Karpas-422 (cell line): ENCODE data around the gene PRSS27. TPM values are rescaled to one million over a fixed set of nuclear protein-coding genes. Genes with fewer than 3 reads are reported as not detected.
"Not testable (repeated sequence)": the region's sequence is repeated elsewhere in the genome, so short reads cannot be mapped to it uniquely, and the experiment has no call there.

Experiments used
- DNase-seq: peaks from one replicate; pipeline ENCODE4 v3.0.0-alpha.2; 2015
- H2AFZ ChIP-seq: fragments of 200-600 bp; sonication (generic); 2 replicates; pipeline ENCODE4 v1.6.1; 2014; ENCODE audit warnings: antibody characterized with exemption, low read length, mixed read lengths
- H3K27ac ChIP-seq: fragments of 200-600 bp; sonication (generic); 2 replicates; pipeline ENCODE4 v1.5.1; 2014; ENCODE audit warnings: mild to moderate bottlenecking, low read length, moderate library complexity
- H3K27me3 ChIP-seq: fragments of 200-600 bp; sonication (generic); 2 replicates; pipeline ENCODE4 v1.6.1; 2014; ENCODE audit warnings: low read length, mixed read lengths
- H3K36me3 ChIP-seq: fragments of 200-600 bp; sonication (generic); 2 replicates; pipeline ENCODE4 v1.6.1; 2014; ENCODE audit warnings: low read length, mixed read lengths; ENCODE audit not compliant: insufficient read depth
- H3K4me1 ChIP-seq: fragments of 200-600 bp; sonication (generic); 2 replicates; pipeline ENCODE4 v1.6.1; 2014; ENCODE audit warnings: mild to moderate bottlenecking, low read length, mixed read lengths
- H3K4me2 ChIP-seq: fragments of 200-600 bp; sonication (generic); 2 replicates; pipeline ENCODE4 v1.6.1; 2014; ENCODE audit warnings: low read length, low read depth, mild to moderate bottlenecking; ENCODE audit not compliant: poor library complexity, severe bottlenecking
- H3K4me3 ChIP-seq: fragments of 200-600 bp; sonication (generic); 2 replicates; pipeline ENCODE4 v1.5.1; 2014; ENCODE audit warnings: mild to moderate bottlenecking, antibody characterized with exemption, low read length, mixed read lengths
- H3K79me2 ChIP-seq: fragments of 200-600 bp; sonication (generic); 2 replicates; pipeline ENCODE4 v1.6.1; 2014; ENCODE audit warnings: mild to moderate bottlenecking, low read length, mixed read lengths
- H3K9ac ChIP-seq: fragments of 200-600 bp; sonication (generic); 2 replicates; pipeline ENCODE4 v1.6.0; 2014; ENCODE audit warnings: low read length
- H3K9me2 ChIP-seq: fragments of 200-600 bp; sonication (generic), shearing (Covaris generic); replicated peaks from 2 replicates; pipeline ENCODE4 v1.6.0; 2014; ENCODE audit warnings: mild to moderate bottlenecking, low read length, moderate library complexity; ENCODE audit not compliant: insufficient read depth
- H3K9me3 ChIP-seq: fragments of 300-700, 200-600 bp; sonication (generic); 2 replicates; pipeline ENCODE4 v1.6.1; 2014; ENCODE audit warnings: low read length, mixed read lengths
- H4K20me1 ChIP-seq: fragments of 200-600 bp; sonication (generic); 2 replicates; pipeline ENCODE4 v1.6.1; 2014; ENCODE audit warnings: mild to moderate bottlenecking, antibody characterized with exemption, low read length, low read depth; ENCODE audit not compliant: insufficient read depth
- total RNA-seq: library from RNA; depleted of rRNA; stranded (reverse); fragments of >200 nt; shearing (Covaris generic); gene quantifications from 2 replicates; pipeline ENCODE4 v1.2.3, GENCODE V29; 2014; ENCODE audit warnings: low replicate concordance

PRSS27 gene
- total RNA-seq, 1 experiment from 2014 or later = 1.4 TPM

DNA sequence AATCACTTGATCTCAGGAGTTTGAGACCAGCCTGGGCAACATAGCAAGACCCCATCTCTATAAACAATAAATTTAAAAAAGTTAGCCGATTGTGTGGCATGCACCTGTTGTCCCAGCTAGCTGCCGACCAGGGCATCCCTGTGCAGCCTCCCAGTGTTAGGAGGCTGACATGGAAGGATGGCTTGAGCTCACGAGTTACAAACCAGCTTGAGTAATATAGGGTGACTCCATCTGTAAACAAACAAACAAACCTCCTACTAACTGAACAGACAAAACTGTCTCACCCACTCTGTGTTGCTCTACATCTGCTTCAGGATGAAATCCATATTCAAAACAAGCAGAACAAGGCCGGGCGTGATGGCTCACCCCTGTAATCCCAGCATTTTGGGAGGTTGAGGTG is 6.9 kb upstream of the PRSS27 start:
- H3K4me2 ChIP-seq = no peak overlapping the region
- H2AFZ ChIP-seq = no peak overlapping the region
- no peaks in the 10 kb centered on the region for H3K9me3 ChIP-seq
- no peaks in the 10 kb centered on the region for H3K9me2 ChIP-seq
- H3K27ac ChIP-seq = no peak overlapping the region
- H3K36me3 ChIP-seq = no peaks in the 10 kb centered on the region
- H4K20me1 ChIP-seq = no peaks in the 10 kb centered on the region
- H3K79me2 ChIP-seq = no peaks in the 10 kb centered on the region
- no peak for DNase-seq
- H3K27me3 ChIP-seq = no peaks in the 10 kb centered on the region
- no peak overlapping the region for H3K4me3 ChIP-seq
- H3K9ac ChIP-seq = no peak overlapping the region
- H3K4me1 ChIP-seq = peaks cover 2% of the 10 kb centered on the region; the same call in 1 of the 2 replicates

DNA sequence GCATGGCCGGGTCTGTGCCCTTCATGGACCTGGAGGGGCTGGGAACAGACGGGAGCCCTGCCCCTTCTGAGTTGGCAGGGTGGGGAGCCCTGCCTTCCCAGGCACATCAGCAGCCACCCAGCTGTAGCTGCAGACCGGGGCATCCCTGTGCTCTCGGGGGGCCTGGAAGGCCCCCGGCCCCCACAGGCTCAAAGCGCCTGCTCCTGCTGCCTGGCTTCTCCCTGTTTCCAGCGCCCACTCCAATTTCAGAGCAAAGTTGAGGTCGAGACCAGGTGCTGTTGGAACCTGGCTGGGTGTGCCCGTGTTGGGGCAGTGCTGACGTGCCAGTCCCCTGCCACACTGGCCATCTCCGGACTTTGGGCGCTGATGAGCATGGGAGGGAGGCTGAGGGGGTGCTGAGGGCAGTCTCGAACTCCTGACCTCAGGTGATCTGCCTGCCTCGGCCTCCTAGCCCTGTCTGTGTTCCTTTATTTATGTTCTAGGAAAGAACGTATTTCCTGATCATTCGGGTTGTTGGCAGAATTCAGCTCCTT is 4.9 kb upstream of the PRSS27 start:
- DNase-seq = no peak
- Histone ChIP-seq H3K9me2 (no peaks in the 10 kb centered on the region), H3K36me3 (no peaks in the 10 kb centered on the region), H4K20me1 (no peaks in the 10 kb centered on the region), H3K4me2 (no peak overlapping the region), H3K4me3 (no peak overlapping the region), H3K4me1 (peaks cover 12% of the 10 kb centered on the region), H2AFZ (no peak overlapping the region), H3K27ac (no peak overlapping the region), H3K9ac (no peak overlapping the region), H3K79me2 (no peaks in the 10 kb centered on the region), H3K9me3 (no peaks in the 10 kb centered on the region), H3K27me3 (no peaks in the 10 kb centered on the region)

DNA sequence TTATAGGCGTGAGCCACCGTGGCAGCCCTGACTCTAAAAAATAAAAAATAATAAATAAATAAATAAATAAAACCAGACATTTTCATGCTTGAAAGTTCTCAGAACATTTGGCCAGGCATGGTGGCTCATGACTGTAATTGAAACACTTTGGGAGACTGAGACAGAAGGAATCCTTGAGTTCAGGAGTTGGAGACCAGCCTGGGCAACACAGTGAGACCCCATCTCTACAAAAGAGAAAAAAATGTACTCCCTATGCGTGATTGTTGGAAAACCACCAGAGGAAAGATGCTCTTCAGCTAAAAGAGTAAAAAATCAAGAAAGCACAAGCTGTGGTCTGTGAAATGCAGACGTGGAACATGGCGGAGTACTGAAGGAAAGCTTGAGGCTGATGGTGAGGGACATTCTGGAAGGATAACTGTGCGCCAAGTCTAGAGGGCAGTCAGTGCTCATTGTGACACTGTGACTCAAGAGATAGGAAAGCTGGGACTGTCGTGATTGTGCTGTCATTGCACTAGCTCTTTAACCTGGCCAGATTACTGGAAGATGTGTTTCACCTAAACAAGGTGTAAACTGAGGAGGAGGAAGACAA is 4.2 kb upstream of the PRSS27 start:
- Histone ChIP-seq H3K4me2 (no peak overlapping the region), H4K20me1 (no peaks in the 10 kb centered on the region), H3K36me3 (no peaks in the 10 kb centered on the region), H3K9me3 (no peaks in the 10 kb centered on the region), H3K9ac (no peak overlapping the region), H3K4me1 (peaks cover 15% of the 10 kb centered on the region), H2AFZ (no peak overlapping the region), H3K4me3 (no peak overlapping the region), H3K27ac (no peak overlapping the region), H3K9me2 (no peaks in the 10 kb centered on the region), H3K27me3 (no peaks in the 10 kb centered on the region), H3K79me2 (no peaks in the 10 kb centered on the region)
- no peak for DNase-seq

DNA sequence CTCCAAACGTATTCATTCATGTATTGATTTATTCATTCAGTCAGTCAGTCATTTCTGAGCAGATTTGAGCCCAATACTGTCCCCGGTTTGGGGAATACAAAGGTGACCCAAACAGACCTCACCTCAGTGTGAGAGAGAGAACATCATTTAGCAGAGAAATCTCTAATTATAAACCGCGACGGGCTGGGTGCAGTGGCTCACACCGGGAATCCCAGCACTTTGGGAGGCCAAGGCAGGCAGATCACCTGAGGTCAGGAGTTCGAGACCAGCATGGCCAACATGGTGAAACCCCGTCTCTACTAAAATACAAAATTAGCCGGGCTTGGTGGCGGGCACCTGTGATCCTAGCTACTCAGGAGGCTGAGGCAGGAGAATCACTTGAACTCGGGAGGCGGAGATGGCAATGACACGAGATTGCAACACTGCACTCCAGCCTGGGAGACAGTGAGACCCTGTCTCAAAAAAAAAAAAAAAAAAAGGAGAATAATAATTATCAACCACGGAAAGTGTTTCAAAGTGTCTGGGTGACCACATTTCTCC is 1.7 kb upstream of the PRSS27 start:
- H3K79me2 ChIP-seq, H3K36me3 ChIP-seq, H4K20me1 ChIP-seq, H3K9me3 ChIP-seq, H3K27ac ChIP-seq, H3K27me3 ChIP-seq, H3K9me2 ChIP-seq: not testable (repeated sequence)
- Histone ChIP-seq H3K4me3 (peak overlapping the region; percentile 66), H2AFZ (peak overlapping the region; percentile 72), H3K4me1 (peaks cover 15% of the 10 kb centered on the region), H3K4me2 (peak overlapping the region; percentile 76), H3K9ac (peak overlapping the region; percentile 84)
- peak; percentile 49 for DNase-seq

DNA sequence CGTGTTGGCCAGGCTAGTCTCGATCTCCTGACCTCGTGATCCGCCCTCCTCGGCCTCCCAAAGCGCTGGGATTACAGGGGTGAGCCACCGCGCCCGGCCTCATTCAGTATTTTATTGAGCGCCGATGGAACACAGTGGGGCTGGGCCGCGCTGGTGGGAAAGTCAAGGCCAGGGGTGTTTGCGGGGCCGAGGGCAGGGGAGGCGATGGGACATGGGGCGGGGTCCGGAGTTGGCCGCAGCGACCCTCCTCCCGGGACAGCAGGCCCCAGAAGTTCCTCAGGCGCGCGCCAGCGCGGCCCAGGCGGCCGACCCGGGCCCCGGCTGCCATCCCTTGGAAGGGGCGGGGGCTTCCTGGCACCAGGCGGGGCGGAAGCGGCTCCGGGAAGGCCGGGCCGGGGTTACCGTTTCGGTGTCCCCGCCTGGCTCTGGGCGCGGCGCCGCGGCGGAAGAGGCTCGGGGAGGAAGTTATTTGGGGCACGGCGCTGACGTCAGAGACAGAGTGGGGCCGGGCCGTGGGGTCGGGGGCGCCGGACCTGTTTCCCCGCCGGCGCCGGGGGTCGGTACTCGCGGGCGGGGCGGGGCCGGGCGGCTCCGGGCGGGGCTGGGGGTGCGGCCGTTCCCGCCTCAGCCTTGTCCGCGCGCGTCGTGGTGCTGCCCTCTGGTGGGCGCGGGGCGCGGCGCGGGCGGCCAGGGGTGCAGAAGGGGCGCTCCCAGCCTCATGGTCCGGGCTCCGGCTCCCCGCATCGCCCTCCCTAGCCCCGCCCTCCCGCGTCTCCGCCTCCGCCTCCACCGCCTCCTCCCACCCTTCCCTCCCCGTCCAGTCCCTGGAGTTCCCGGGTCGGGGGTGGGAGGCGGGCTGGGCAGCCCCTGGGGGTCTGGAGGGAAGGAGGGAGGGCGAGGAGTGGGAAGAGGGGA is 952 bp upstream of the PRSS27 start:
- H3K27me3 ChIP-seq = no peaks in the 10 kb centered on the region
- no peak overlapping the region for H3K27ac ChIP-seq
- peak overlapping the region; percentile 66 for H3K4me3 ChIP-seq
- H2AFZ ChIP-seq = peak overlapping the region; percentile 79
- no peaks in the 10 kb centered on the region for H4K20me1 ChIP-seq
- peak overlapping the region; percentile 84 for H3K9ac ChIP-seq
- peak; percentile 96 for DNase-seq
- H3K4me2 ChIP-seq = peak overlapping the region; percentile 76
- no peaks in the 10 kb centered on the region for H3K79me2 ChIP-seq
- H3K9me2 ChIP-seq = no peaks in the 10 kb centered on the region
- H3K9me3 ChIP-seq = no peaks in the 10 kb centered on the region
- H3K36me3 ChIP-seq = no peaks in the 10 kb centered on the region
- peaks cover 16% of the 10 kb centered on the region for H3K4me1 ChIP-seq

DNA sequence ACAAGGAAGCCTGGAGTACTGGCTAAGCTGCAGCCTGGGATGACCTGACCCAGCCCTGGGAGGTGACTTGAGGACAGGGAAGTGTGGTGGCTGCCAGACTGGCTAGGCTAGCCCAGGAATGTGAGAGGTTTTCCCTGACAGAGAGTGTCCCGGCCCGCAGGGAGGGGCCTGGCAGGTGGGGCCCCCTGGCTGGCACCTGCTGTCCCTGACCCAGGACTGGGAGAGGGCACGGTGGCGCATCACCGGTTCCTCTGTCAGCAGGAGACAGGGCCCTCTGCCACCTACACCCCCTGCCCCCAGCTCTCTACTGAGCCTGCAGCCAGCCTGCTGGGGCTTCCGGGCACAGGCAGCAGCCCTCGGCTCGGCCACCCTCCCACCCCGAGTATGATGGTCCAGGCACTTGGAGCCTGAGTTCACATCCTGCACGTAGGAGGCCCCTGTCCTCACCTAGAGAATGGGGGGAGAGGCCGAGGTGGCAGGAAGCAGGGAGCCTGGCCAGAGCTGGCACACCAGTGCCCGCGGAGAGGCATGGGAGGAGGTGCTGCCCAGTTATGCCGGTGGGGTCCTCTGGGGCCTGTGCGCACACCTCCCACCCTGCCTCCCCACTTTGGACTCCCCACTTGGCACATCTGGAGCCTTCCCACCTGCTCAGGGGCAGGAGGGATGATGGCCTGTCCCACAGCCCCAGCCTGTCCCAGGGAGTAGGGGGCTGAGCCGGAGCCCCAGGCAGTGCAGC is 528 bp downstream of the PRSS27 start:
- DNase-seq = no peak
- peaks cover 5% of the 10 kb centered on the region; the same call in 1 of the 2 replicates for H4K20me1 ChIP-seq
- H3K4me1 ChIP-seq = peaks cover 25% of the 10 kb centered on the region
- no peaks in the 10 kb centered on the region for H3K79me2 ChIP-seq
- no peaks in the 10 kb centered on the region for H3K9me3 ChIP-seq
- no peak overlapping the region for H3K9ac ChIP-seq
- H3K9me2 ChIP-seq = no peaks in the 10 kb centered on the region
- peak overlapping the region; percentile 36; the same call in 1 of the 2 replicates for H3K4me3 ChIP-seq
- no peaks in the 10 kb centered on the region for H3K36me3 ChIP-seq
- peak overlapping the region; percentile 76 for H3K4me2 ChIP-seq
- no peaks in the 10 kb centered on the region for H3K27me3 ChIP-seq
- H2AFZ ChIP-seq = no peak overlapping the region
- no peak overlapping the region for H3K27ac ChIP-seq

DNA sequence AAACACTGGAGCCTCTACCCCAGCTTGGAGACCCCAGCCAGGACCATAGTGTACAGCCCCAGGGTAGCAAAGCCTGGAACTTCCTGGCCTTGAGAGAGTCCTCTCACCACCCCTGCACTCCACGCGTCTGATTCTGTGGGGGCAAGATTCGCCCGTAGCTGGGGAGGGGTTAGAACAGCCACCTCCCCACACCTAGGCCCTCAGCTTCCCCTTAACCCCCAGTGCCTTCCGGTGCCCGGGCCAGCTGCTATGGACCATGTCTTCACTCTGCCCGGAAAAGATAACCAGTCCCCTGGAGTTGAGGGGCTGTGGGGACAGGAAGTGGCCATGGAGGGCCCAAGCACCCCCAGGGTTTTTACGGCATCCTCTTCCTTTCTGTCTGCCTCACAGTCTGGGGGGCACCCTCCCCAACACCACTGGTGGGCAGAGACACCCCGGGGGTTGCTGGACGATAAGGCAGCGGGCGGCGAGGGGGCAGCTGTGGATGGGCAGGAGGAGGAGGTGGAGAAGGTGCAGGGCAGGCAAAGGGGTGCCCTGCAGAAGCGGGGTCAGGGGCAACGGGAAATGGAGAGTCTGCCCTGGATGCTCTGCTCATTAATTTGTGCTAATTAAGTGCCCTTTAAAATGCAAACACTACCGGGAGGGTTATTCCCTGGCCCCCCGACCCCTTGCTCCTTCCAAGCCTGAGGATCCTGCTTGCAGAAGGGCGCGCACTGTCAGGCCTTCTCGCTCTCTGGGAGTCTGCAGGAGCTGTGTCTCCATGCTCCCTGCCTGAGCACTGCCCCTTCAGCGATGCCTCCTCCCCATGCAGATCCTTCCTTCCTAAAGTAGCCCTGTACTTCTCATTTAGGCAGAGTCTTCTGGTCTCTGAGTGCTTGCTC is 2.4 kb downstream of the PRSS27 start:
- Histone ChIP-seq H3K4me1 (peaks cover 25% of the 10 kb centered on the region), H2AFZ (no peak overlapping the region), H3K4me2 (no peak overlapping the region), H3K27ac (no peak overlapping the region), H3K9me3 (no peaks in the 10 kb centered on the region), H3K79me2 (no peaks in the 10 kb centered on the region), H3K36me3 (no peaks in the 10 kb centered on the region), H4K20me1 (peaks cover 5% of the 10 kb centered on the region; the same call in 1 of the 2 replicates), H3K9ac (no peak overlapping the region), H3K4me3 (no peak overlapping the region), H3K27me3 (no peaks in the 10 kb centered on the region), H3K9me2 (no peaks in the 10 kb centered on the region)
- DNase-seq = no peak
